Natural killer cell (primary cell): ENCODE results near the gene LIMS2. TPM values are rescaled to one million over a fixed set of nuclear protein-coding genes. Genes with fewer than 3 reads are reported as not detected.

ENCODE experiments used
- ATAC-seq, 3 donors: fragments of 150-1000 bp in 2 of 3; fragments of 200-7000 bp in 1 of 3; cut with Tn5 transposase; 1 replicate in 1 of 3; 2 replicates in 2 of 3; pipeline ENCODE4 v1.10.0; 2021; ENCODE audit warnings: mild to moderate bottlenecking in 2 of 3, moderate library complexity in 2 of 3
- DNase-seq, 2 donors: peaks; one replicate each; pipeline versions ENCODE4 v3.0.0 to v3.0.0-alpha.2; 2013 to 2021; ENCODE audit warnings: mixed read lengths in 1 of 2
- H3K27ac ChIP-seq: one replicate; pipeline ENCODE4 v1.5.1; 2013; ENCODE audit warnings: mild to moderate bottlenecking, low read length
- H3K27me3 ChIP-seq: one replicate; pipeline ENCODE4 v1.6.1; 2013; ENCODE audit warnings: low read length; ENCODE audit not compliant: control insufficient read depth, insufficient read depth
- H3K36me3 ChIP-seq: one replicate; pipeline ENCODE4 v1.6.1; 2013; ENCODE audit warnings: low read length; ENCODE audit not compliant: control insufficient read depth, insufficient read depth
- H3K4me1 ChIP-seq: one replicate; pipeline ENCODE4 v1.6.1; 2013; ENCODE audit warnings: low read length; ENCODE audit not compliant: control insufficient read depth, insufficient read depth
- H3K4me3 ChIP-seq: one replicate; pipeline ENCODE4 v1.5.1; 2013; ENCODE audit warnings: low read length
- H3K9me3 ChIP-seq: one replicate; pipeline ENCODE4 v1.6.1; 2013; ENCODE audit warnings: low read length; ENCODE audit not compliant: control insufficient read depth, insufficient read depth
- H3K27ac Mint-ChIP-seq, 2 donors: one replicate each; pipeline ENCODE4 v1.8.0; 2022; ENCODE audit warnings: mild to moderate bottlenecking in 2 of 2, mixed read lengths in 2 of 2, moderate library complexity in 1 of 2
- H3K27me3 Mint-ChIP-seq, 2 donors: one replicate each; pipeline ENCODE4 v1.8.0; 2022; ENCODE audit warnings: low read depth in 2 of 2, mixed read lengths in 2 of 2
- H3K36me3 Mint-ChIP-seq: one replicate; pipeline ENCODE4 v1.8.0; 2022; ENCODE audit warnings: mixed read lengths
- H3K4me1 Mint-ChIP-seq, 2 donors: one replicate each; pipeline ENCODE4 v1.8.0; 2022; ENCODE audit warnings: mixed read lengths in 2 of 2
- H3K4me3 Mint-ChIP-seq: one replicate; pipeline ENCODE4 v1.8.0; 2022; ENCODE audit warnings: mild to moderate bottlenecking, moderate library complexity, mixed read lengths
- H3K9me3 Mint-ChIP-seq, 2 donors: one replicate each; pipeline ENCODE4 v1.8.0; 2022; ENCODE audit warnings: mixed read lengths in 2 of 2
- WGBS: methylation state at CpG from one replicate; pipeline ENCODE4 v1.1.7; 2013; ENCODE audit warnings: missing lambda C conversion rate; ENCODE audit not compliant: insufficient coverage; 5-methylcytosine and 5-hydroxymethylcytosine counted together
- intact Hi-C: fragments of 100-400 bp; cut with micrococcal nuclease; formaldehyde crosslinking; loops from one replicate; pipeline ENCODE4 v1.14.2; 2022
- total RNA-seq, 4 donors: library from RNA; stranded (reverse); fragments of 120-200 nt in 1 of 4; gene quantifications; one replicate each; pipeline versions ENCODE4 v1.2.3 to v1.2.4, GENCODE V29; 2013 to 2022
- TF ChIP-seq, protein P1 (sequence below): fragments of 200-600 bp; IDR thresholded peaks from one replicate; pipeline ENCODE4 v1.8.0; 2022; ENCODE audit warnings: antibody characterized with exemption

LIMS2 gene
- total RNA-seq, 3 donors from 2014 or later (not counting 1 experiment from before 2014, with no cell fraction given): 0.15 to 0.16 TPM; not detected in 1

DNA sequence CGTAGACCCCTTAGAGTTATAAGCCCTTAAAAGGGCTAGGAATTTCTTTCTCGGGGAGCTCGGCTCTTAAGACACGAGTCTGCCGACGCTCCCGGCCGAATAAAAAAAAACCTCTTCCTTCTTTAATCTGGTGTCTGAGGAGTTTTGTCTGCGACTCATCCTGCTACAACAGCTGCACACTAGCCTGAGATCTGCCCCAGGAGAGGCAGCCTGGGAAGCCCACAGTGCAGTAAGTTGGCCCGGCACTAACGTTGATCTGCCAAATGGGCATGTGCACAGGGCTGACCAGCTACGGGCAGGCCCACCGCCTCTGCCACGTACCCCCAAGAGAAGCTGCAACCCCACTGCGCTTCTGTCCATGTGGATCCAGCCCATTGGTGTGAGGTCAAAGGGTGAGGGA is 8.4 kb upstream of the LIMS2 start:
- no peaks in the 10 kb centered on the region for H3K36me3 Mint-ChIP-seq
- H3K4me1 Mint-ChIP-seq: peaks cover 0 to 4% of the 10 kb centered on the region in 2 donors
- TF ChIP-seq, protein P1, sequence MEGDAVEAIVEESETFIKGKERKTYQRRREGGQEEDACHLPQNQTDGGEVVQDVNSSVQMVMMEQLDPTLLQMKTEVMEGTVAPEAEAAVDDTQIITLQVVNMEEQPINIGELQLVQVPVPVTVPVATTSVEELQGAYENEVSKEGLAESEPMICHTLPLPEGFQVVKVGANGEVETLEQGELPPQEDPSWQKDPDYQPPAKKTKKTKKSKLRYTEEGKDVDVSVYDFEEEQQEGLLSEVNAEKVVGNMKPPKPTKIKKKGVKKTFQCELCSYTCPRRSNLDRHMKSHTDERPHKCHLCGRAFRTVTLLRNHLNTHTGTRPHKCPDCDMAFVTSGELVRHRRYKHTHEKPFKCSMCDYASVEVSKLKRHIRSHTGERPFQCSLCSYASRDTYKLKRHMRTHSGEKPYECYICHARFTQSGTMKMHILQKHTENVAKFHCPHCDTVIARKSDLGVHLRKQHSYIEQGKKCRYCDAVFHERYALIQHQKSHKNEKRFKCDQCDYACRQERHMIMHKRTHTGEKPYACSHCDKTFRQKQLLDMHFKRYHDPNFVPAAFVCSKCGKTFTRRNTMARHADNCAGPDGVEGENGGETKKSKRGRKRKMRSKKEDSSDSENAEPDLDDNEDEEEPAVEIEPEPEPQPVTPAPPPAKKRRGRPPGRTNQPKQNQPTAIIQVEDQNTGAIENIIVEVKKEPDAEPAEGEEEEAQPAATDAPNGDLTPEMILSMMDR: no peak
- Histone ChIP-seq H3K27me3 (no peaks in the 10 kb centered on the region), H3K4me1 (peaks cover 4% of the 10 kb centered on the region), H3K27ac (no peak overlapping the region), H3K4me3 (no peak overlapping the region), H3K36me3 (no peaks in the 10 kb centered on the region), H3K9me3 (no peaks in the 10 kb centered on the region)
- H3K9me3 Mint-ChIP-seq: no peaks in the 10 kb centered on the region
- peaks cover 15 to 40% of the 10 kb centered on the region in 2 donors for H3K27me3 Mint-ChIP-seq
- H3K4me3 Mint-ChIP-seq: no peak overlapping the region
- DNase-seq: no peak
- no peak overlapping the region for H3K27ac Mint-ChIP-seq
- intact Hi-C loops: no loop called here
- 93% methylated on average over 14 of the region's 15 CpGs for whole genome bisulfite sequencing
- ATAC-seq: no peak

DNA sequence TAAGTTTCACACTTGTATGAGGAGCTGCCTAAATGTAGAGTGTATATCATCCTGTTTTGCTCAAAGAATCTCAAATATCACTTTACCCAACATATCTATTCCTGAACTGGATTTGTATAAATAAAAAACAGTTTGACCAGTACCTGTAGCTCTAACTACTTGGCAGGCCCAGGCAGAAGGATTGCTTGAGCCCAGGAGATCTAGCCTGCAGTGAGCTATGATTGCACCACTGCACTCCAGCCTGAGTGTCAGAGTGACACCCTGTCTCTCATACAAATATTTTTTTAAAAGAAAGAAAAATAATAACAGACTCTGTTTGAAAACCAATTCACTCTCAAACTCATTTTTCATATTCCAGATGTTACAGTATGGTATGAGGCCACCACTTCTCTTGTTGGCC is 7.7 kb upstream of the LIMS2 start:
- no peaks in the 10 kb centered on the region for H3K9me3 ChIP-seq
- no peak for ATAC-seq
- Mint-ChIP-seq H3K36me3 (no peaks in the 10 kb centered on the region), H3K9me3 (no peaks in the 10 kb centered on the region), H3K4me3 (no peak overlapping the region), H3K27ac (no peak overlapping the region), H3K27me3 (peaks cover 20 to 47% of the 10 kb centered on the region in 2 donors), H3K4me1 (peaks cover 0 to 4% of the 10 kb centered on the region in 2 donors)
- H3K27ac ChIP-seq: no peak overlapping the region
- H3K4me3 ChIP-seq: no peak overlapping the region
- H3K4me1 ChIP-seq: peaks cover 4% of the 10 kb centered on the region
- DNase-seq: no peak
- no peaks in the 10 kb centered on the region for H3K27me3 ChIP-seq
- TF ChIP-seq, protein P1: no peak
- no peaks in the 10 kb centered on the region for H3K36me3 ChIP-seq
- intact Hi-C loops: no loop called here

DNA sequence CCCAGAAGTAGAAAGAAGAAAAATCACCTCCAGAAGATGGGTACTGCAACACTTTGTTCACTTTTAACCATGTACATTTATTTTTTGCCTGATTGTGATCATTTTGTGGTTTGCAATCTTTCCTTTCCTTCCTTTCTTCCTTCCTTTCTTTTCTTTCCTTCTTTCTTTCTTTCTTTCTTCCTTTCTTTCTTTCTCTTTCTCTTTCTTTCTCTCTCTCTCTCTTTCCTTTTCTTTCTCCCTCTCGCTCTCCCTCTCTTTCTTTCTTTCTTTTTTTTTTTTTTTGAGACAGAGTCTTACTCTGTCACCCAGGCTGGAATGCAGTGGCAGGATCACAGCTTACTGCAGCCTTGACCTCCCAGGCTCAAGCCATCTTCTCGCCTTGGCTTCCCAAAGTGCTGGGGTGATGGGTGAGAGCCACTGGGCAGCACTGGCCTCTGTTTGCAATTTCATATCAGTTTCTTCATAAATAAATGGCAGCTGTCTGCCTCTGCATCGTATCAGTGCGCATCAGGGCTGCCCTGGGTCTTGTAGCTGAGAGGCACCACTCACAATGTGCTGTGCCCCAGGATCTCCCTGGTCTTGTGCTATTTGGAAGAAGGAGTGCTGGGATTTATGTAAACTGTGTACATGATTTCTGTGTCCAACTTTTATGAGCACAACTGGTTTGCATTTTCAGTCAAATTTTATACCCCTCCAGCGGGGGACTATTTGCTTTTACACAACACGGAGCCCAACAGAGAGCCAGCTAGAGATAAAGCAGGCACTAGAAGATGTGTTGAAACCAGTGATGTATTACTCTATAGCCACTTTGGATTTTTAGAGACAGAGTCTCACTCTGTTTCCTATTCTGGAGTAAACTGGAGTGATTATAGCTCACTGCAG is 6.9 kb upstream of the LIMS2 start:
- no peak overlapping the region for H3K27ac ChIP-seq
- DNase-seq: no peak
- Mint-ChIP-seq H3K27me3 (peaks cover 25 to 55% of the 10 kb centered on the region in 2 donors), H3K36me3 (no peaks in the 10 kb centered on the region), H3K27ac (no peak overlapping the region), H3K4me3 (no peak overlapping the region), H3K9me3 (no peaks in the 10 kb centered on the region), H3K4me1 (peaks cover 0 to 4% of the 10 kb centered on the region in 2 donors)
- H3K27me3 ChIP-seq: peaks cover 2% of the 10 kb centered on the region
- no peak for ATAC-seq
- intact Hi-C loops: no loop called here
- H3K9me3 ChIP-seq: no peaks in the 10 kb centered on the region
- no peak overlapping the region for H3K4me3 ChIP-seq
- H3K4me1 ChIP-seq: peaks cover 4% of the 10 kb centered on the region
- TF ChIP-seq, protein P1: no peak
- WGBS: 92% methylated on average over 6 of the region's 6 CpGs
- H3K36me3 ChIP-seq: no peaks in the 10 kb centered on the region
